H9 (cell line): ENCODE results near the gene MB. TPM values are rescaled to one million over a fixed set of nuclear protein-coding genes. Genes with fewer than 3 reads are reported as not detected.

Experiments used
- DNase-seq: peaks from one replicate; pipeline ENCODE4 v3.0.0-alpha.2; 2017
- H2AFZ ChIP-seq: one replicate; pipeline ENCODE4 v1.6.1; 2013; ENCODE audit warnings: mild to moderate bottlenecking, low read length, control low read depth, moderate library complexity
- H2AK5ac ChIP-seq: 2 replicates; pipeline ENCODE4 v1.6.1; 2013; ENCODE audit warnings: low read length, control low read depth, mixed read lengths; ENCODE audit not compliant: insufficient read length
- H2BK120ac ChIP-seq: one replicate; pipeline ENCODE4 v1.6.1; 2013; ENCODE audit warnings: low read depth, mild to moderate bottlenecking, low read length, control low read depth, inconsistent platforms; ENCODE audit not compliant: poor library complexity, severe bottlenecking
- H2BK12ac ChIP-seq: 2 replicates; pipeline ENCODE4 v1.6.1; 2013; ENCODE audit warnings: low read length, control low read depth, mixed read lengths, low read depth; ENCODE audit not compliant: insufficient read length
- H2BK15ac ChIP-seq: 2 replicates; pipeline ENCODE4 v1.6.1; 2013; ENCODE audit warnings: low read depth, low read length, control low read depth
- H2BK20ac ChIP-seq: one replicate; pipeline ENCODE4 v1.6.1; 2013; ENCODE audit warnings: low read depth, mild to moderate bottlenecking, low read length, control low read depth, inconsistent platforms; ENCODE audit not compliant: poor library complexity, severe bottlenecking
- H2BK5ac ChIP-seq: 2 replicates; pipeline ENCODE4 v1.6.1; 2013; ENCODE audit warnings: low read length, control low read depth, mixed read lengths; ENCODE audit not compliant: insufficient read length
- H3K14ac ChIP-seq: 2 replicates; pipeline ENCODE4 v1.6.1; 2013; ENCODE audit warnings: low read length, control low read depth; ENCODE audit not compliant: insufficient read depth
- H3K18ac ChIP-seq: 2 replicates; pipeline ENCODE4 v1.6.1; 2013; ENCODE audit warnings: low read depth, mild to moderate bottlenecking, mixed read lengths, low read length, control low read depth; ENCODE audit not compliant: insufficient read length
- H3K23ac ChIP-seq: 2 replicates; pipeline ENCODE4 v1.6.1; 2013; ENCODE audit warnings: low read length, control low read depth, mixed read lengths, low read depth; ENCODE audit not compliant: insufficient read length
- H3K23me2 ChIP-seq: 2 replicates; pipeline ENCODE4 v1.6.1; 2013; ENCODE audit warnings: low read depth, mild to moderate bottlenecking, mixed read lengths, low read length, control low read depth; ENCODE audit not compliant: insufficient read length, poor library complexity, severe bottlenecking
- H3K27ac ChIP-seq: 2 replicates; pipeline ENCODE4 v1.5.1; 2013; ENCODE audit warnings: low read length, control low read depth, mixed read lengths, low read depth; ENCODE audit not compliant: insufficient read length
- H3K27me3 ChIP-seq: 2 replicates; pipeline ENCODE4 v1.6.1; 2013; ENCODE audit warnings: low read length, control low read depth, inconsistent platforms; ENCODE audit not compliant: insufficient read depth
- H3K4ac ChIP-seq: 2 replicates; pipeline ENCODE4 v1.6.1; 2013; ENCODE audit warnings: low read depth, mild to moderate bottlenecking, control low read depth, inconsistent platforms, low read length, moderate library complexity
- H3K4me1 ChIP-seq: 2 replicates; pipeline ENCODE4 v1.6.1; 2013; ENCODE audit warnings: low read length, control low read depth, inconsistent platforms; ENCODE audit not compliant: insufficient read depth
- H3K4me2 ChIP-seq: 2 replicates; pipeline ENCODE4 v1.6.1; 2013; ENCODE audit warnings: low read length, control low read depth, mixed read lengths; ENCODE audit not compliant: insufficient read length, insufficient read depth
- H3K56ac ChIP-seq: 2 replicates; pipeline ENCODE4 v1.6.1; 2013; ENCODE audit warnings: low read depth, mild to moderate bottlenecking, mixed read lengths, low read length, control low read depth; ENCODE audit not compliant: insufficient read length
- H3K79me1 ChIP-seq: 2 replicates; pipeline ENCODE4 v1.6.1; 2013; ENCODE audit warnings: low read depth, mild to moderate bottlenecking, moderate library complexity, low read length, control low read depth, inconsistent platforms; ENCODE audit not compliant: insufficient read depth, poor library complexity, severe bottlenecking
- H3K79me2 ChIP-seq: 2 replicates; pipeline ENCODE4 v1.6.1; 2013; ENCODE audit warnings: low read length, control low read depth, inconsistent platforms; ENCODE audit not compliant: insufficient read depth
- H3K9ac ChIP-seq: 2 replicates; pipeline ENCODE4 v1.6.1; 2013; ENCODE audit warnings: low read length, control low read depth, mixed read lengths; ENCODE audit not compliant: insufficient read length; ENCODE audit errors: extremely low read depth
- H3K9me3 ChIP-seq: one replicate; pipeline ENCODE4 v1.6.1; 2013; ENCODE audit warnings: low read depth, low read length, inconsistent platforms; ENCODE audit not compliant: control insufficient read depth
- H3T11ph ChIP-seq: one replicate; pipeline ENCODE4 v1.6.1; 2013; ENCODE audit warnings: mild to moderate bottlenecking, low read length, control low read depth, inconsistent platforms
- H4K20me1 ChIP-seq: one replicate; pipeline ENCODE4 v1.6.1; 2013; ENCODE audit not compliant: control insufficient read depth, insufficient read length, insufficient read depth
- H4K5ac ChIP-seq: 2 replicates; pipeline ENCODE4 v1.6.1; 2013; ENCODE audit warnings: low read depth, mild to moderate bottlenecking, mixed read lengths, low read length, control low read depth; ENCODE audit not compliant: insufficient read length
- H4K8ac ChIP-seq: replicated peaks from 2 replicates; pipeline ENCODE4 v1.6.1; 2013; ENCODE audit warnings: low read length, control low read depth, mixed read lengths, low read depth; ENCODE audit not compliant: insufficient read length
- H4K91ac ChIP-seq: 2 replicates; pipeline ENCODE4 v1.6.1; 2013; ENCODE audit warnings: low read depth, mild to moderate bottlenecking, moderate library complexity, mixed read lengths, low read length, control low read depth; ENCODE audit not compliant: insufficient read length
- H3K27ac Mint-ChIP-seq, 3 experiments: 2 replicates in 2 of 3; 3 replicates in 1 of 3; pipeline ENCODE4 v1.8.0; 2020 to 2021; ENCODE audit warnings: mixed read lengths in 3 of 3, mild to moderate bottlenecking in 1 of 3, moderate library complexity in 1 of 3
- H3K27me3 Mint-ChIP-seq: 2 replicates; pipeline ENCODE4 v1.8.0; 2021; ENCODE audit warnings: low read depth, mild to moderate bottlenecking, moderate library complexity, mixed read lengths
- H3K36me3 Mint-ChIP-seq, 3 experiments: 2 replicates in 2 of 3; 3 replicates in 1 of 3; pipeline ENCODE4 v1.8.0; 2020 to 2021; ENCODE audit warnings: low read depth in 3 of 3, mixed read lengths in 3 of 3; ENCODE audit not compliant: insufficient read depth in 1 of 3
- H3K4me1 Mint-ChIP-seq, 2 experiments: 2 replicates each; pipeline ENCODE4 v1.8.0; 2020; ENCODE audit warnings: mixed read lengths in 2 of 2
- H3K4me3 Mint-ChIP-seq, 2 experiments: 2 replicates in 1 of 2; 3 replicates in 1 of 2; pipeline ENCODE4 v1.8.0; 2020 to 2021; ENCODE audit warnings: mild to moderate bottlenecking in 2 of 2, mixed read lengths in 2 of 2, moderate library complexity in 1 of 2
- H3K9me3 Mint-ChIP-seq, 2 experiments: 2 replicates in 1 of 2; 3 replicates in 1 of 2; pipeline ENCODE4 v1.8.0; 2020; ENCODE audit warnings: mild to moderate bottlenecking in 2 of 2, mixed read lengths in 2 of 2, moderate library complexity in 1 of 2
- CTCF ChIP-seq: fragments of 200-600 bp; sonication (generic); conservative IDR thresholded peaks from 3 replicates; pipeline ENCODE4 v1.8.0; 2021; ENCODE audit warnings: antibody characterized with exemption, mild to moderate bottlenecking
- WGBS: extraction: QIAGEN DNeasy Blood & Tissue Kit; methylation state at CpG from one replicate; pipeline ENCODE4 v1.1.7; 2013; ENCODE audit warnings: missing lambda C conversion rate, low lambda C conversion rate, mixed read lengths; ENCODE audit not compliant: insufficient read length; ENCODE audit errors: extremely low coverage; 5-methylcytosine and 5-hydroxymethylcytosine counted together
- total RNA-seq: library from RNA; stranded (reverse); gene quantifications from 2 replicates; pipeline ENCODE4 v1.2.1, GENCODE V29; 2021

Gene MB
- total RNA-seq, 1 experiment from 2014 or later, result 0.55 TPM

GRCh38 chr22:35590634-35591295, 26.4 kb downstream of the MB start:
- Mint-ChIP-seq H3K4me1 (peaks cover 0 to 24% of the 10 kb centered on the region in 2 experiments), H3K27ac (no peak overlapping the region), H3K27me3 (peaks cover 7% of the 10 kb centered on the region), H3K4me3 (no peak overlapping the region), H3K9me3 (no peaks in the 10 kb centered on the region), H3K36me3 (no peaks in the 10 kb centered on the region)
- DNase-seq, result no peak
- Histone ChIP-seq H3K27me3 (no peaks in the 10 kb centered on the region), H2AK5ac (no peak overlapping the region), H4K5ac (no peak overlapping the region), H4K8ac (no peak overlapping the region), H3K9me3 (no peaks in the 10 kb centered on the region), H2AFZ (no peak overlapping the region), H2BK5ac (no peak overlapping the region), H2BK12ac (no peak overlapping the region), H3K4me2 (no peak overlapping the region), H3K27ac (no peak overlapping the region), H3K79me1 (no peaks in the 10 kb centered on the region), H2BK120ac (no peak overlapping the region), H3K18ac (no peak overlapping the region), H4K20me1 (no peaks in the 10 kb centered on the region), H3K23me2 (no peaks in the 10 kb centered on the region), H4K91ac (no peak overlapping the region), H3K56ac (no peak overlapping the region), H2BK20ac (no peak overlapping the region), H3T11ph (no peak overlapping the region), H2BK15ac (no peak overlapping the region), H3K4ac (no peak overlapping the region), H3K23ac (no peak overlapping the region), H3K14ac (no peak overlapping the region; the same call in 1 of the 2 replicates), H3K9ac (no peak overlapping the region), H3K4me1 (no peaks in the 10 kb centered on the region), H3K79me2 (no peaks in the 10 kb centered on the region)
- no peak for TF ChIP-seq CTCF
- no CpG with 5 or more reads among the region's 13 CpGs for WGBS
